Endothelial cell of umbilical vein (primary cell): ENCODE data around the gene SMAD5. TPM values are rescaled to one million over a fixed set of nuclear protein-coding genes. Genes with fewer than 3 reads are reported as not detected.

Experiments used
- BruUV-seq: library from RNA; stranded (reverse); fragments of 400-500 nt; replicated peaks from 2 replicates; lab custom pipeline; 2021; lab: Mats Ljungman, UMichigan
- CTCF ChIA-PET: fragments of 300-600, 350-600 bp; sonication (Branson Sonifier 250); formaldehyde crosslinking; loops from one replicate; lab custom pipeline; 2021; ENCODE audit warnings: antibody characterized with exemption, inconsistent platforms; lab: Charles Lee
- POLR2A ChIA-PET: fragments of 300-600, 350-600 bp; sonication (Branson Sonifier 250); formaldehyde crosslinking; loops from one replicate; lab custom pipeline; 2021; ENCODE audit warnings: antibody characterized with exemption, inconsistent platforms; lab: Charles Lee
- DNase-seq: peaks from one replicate; pipeline ENCODE4 v3.0.0-alpha.2; 2011; ENCODE audit warnings: low read depth, low spot score
- FAIRE-seq: peaks from 2 replicates; lab custom pipeline; 2011; peaks lifted over from hg19 to GRCh38; lab: Jason Lieb, UNC
- H2AFZ ChIP-seq: 2 replicates; pipeline ENCODE4 v1.6.0; 2012; ENCODE audit warnings: low read depth, low read length, control low read depth, inconsistent platforms
- H3K27ac ChIP-seq: 2 replicates; pipeline ENCODE4 v1.5.1; 2011; ENCODE audit warnings: low read depth, mild to moderate bottlenecking, control low read depth, low read length, moderate library complexity; ENCODE audit not compliant: insufficient read depth
- H3K27me3 ChIP-seq, 2 experiments: 2 replicates each; pipeline versions ENCODE4 v1.6.0 to v1.6.1; 2011; ENCODE audit warnings: low read length in 2 of 2, mixed read lengths in 1 of 2; ENCODE audit not compliant: control insufficient read depth in 2 of 2, insufficient read depth in 2 of 2
- H3K36me3 ChIP-seq, 2 experiments: 2 replicates in 1 of 2; 3 replicates in 1 of 2; pipeline ENCODE4 v1.5.1; 2011; ENCODE audit warnings: low read length in 2 of 2, mild to moderate bottlenecking in 1 of 2, moderate library complexity in 1 of 2; ENCODE audit not compliant: control insufficient read depth in 2 of 2, insufficient read depth in 2 of 2; ENCODE audit errors: extremely low read depth in 1 of 2
- H3K4me1 ChIP-seq: 3 replicates; pipeline ENCODE4 v1.5.1; 2011; ENCODE audit warnings: mild to moderate bottlenecking, low read length; ENCODE audit not compliant: control insufficient read depth, insufficient read depth; ENCODE audit errors: extremely low read depth
- H3K4me2 ChIP-seq: 2 replicates; pipeline ENCODE4 v1.6.1; 2011; ENCODE audit warnings: low read length, control low read depth, mixed read lengths; ENCODE audit not compliant: insufficient read depth
- H3K4me3 ChIP-seq, 3 experiments: fragments of 200-600 bp in 1 of 3; sonication (generic), shearing (Covaris generic) in 1 of 3; replicated peaks in 1 of 3; 2 replicates each; pipeline ENCODE4 v1.5.1; 2011 to 2016; ENCODE audit warnings: control low read depth in 3 of 3, low read length in 3 of 3, mild to moderate bottlenecking in 2 of 3, inconsistent platforms in 1 of 3, low read depth in 1 of 3, moderate library complexity in 1 of 3; ENCODE audit not compliant: insufficient read depth in 1 of 3
- H3K79me2 ChIP-seq: 2 replicates; pipeline ENCODE4 v1.6.0; 2012; ENCODE audit warnings: low read length, inconsistent platforms; ENCODE audit not compliant: control insufficient read depth, insufficient read depth
- H3K9ac ChIP-seq: replicated peaks from 2 replicates; pipeline ENCODE3; 2011; ENCODE audit warnings: low read length, control low read depth; ENCODE audit not compliant: insufficient read depth; ENCODE audit errors: extremely low read depth
- H3K9me1 ChIP-seq: replicated peaks from 3 replicates; pipeline ENCODE4 v1.6.0; 2011; ENCODE audit warnings: mild to moderate bottlenecking, low read length; ENCODE audit not compliant: control insufficient read depth, insufficient read depth; ENCODE audit errors: extremely low read depth
- H3K9me3 ChIP-seq: replicated peaks from 2 replicates; pipeline ENCODE4 v1.5.1; 2012; ENCODE audit warnings: low read length, inconsistent platforms; ENCODE audit not compliant: control insufficient read depth, insufficient read depth
- H4K20me1 ChIP-seq: replicated peaks from 2 replicates; pipeline ENCODE3; 2011; ENCODE audit warnings: mild to moderate bottlenecking, low read length; ENCODE audit not compliant: control insufficient read depth, insufficient read depth; ENCODE audit errors: extremely low read depth
- CTCF ChIP-seq, 2 donors: IDR thresholded peaks; 1 replicate in 1 of 2; 2 replicates in 1 of 2; pipeline ENCODE4 v1.5.1; 2011; ENCODE audit warnings: low read length in 2 of 2, mild to moderate bottlenecking in 2 of 2, moderate library complexity in 2 of 2, control low read depth in 1 of 2, inconsistent platforms in 1 of 2, low read depth in 1 of 2; ENCODE audit not compliant: insufficient read depth in 1 of 2; ENCODE audit errors: extremely low read depth in 1 of 2
- EZH2 ChIP-seq: IDR thresholded peaks from 2 replicates; pipeline ENCODE4 v1.6.1; 2012; ENCODE audit warnings: borderline replicate concordance, low read depth, mild to moderate bottlenecking, moderate library complexity, low read length, inconsistent platforms; ENCODE audit not compliant: severe bottlenecking
- FOS ChIP-seq: IDR thresholded peaks from 2 replicates; pipeline ENCODE4 v1.6.1; 2011; ENCODE audit warnings: mild to moderate bottlenecking, low read length, moderate library complexity, borderline replicate concordance; ENCODE audit not compliant: insufficient read depth
- GATA2 ChIP-seq: IDR thresholded peaks from 2 replicates; pipeline ENCODE4 v1.7.0; 2011; ENCODE audit warnings: low read depth, mild to moderate bottlenecking, moderate library complexity, mixed read lengths, low read length; ENCODE audit not compliant: insufficient read length, insufficient read depth
- JUN ChIP-seq: IDR thresholded peaks from 2 replicates; pipeline ENCODE4 v1.6.1; 2011; ENCODE audit warnings: borderline replicate concordance, low read depth; ENCODE audit not compliant: insufficient read length, insufficient read depth
- MAX ChIP-seq: IDR thresholded peaks from 2 replicates; pipeline ENCODE4 v1.6.1; 2011; ENCODE audit not compliant: insufficient read depth, insufficient read length
- MYC ChIP-seq: IDR thresholded peaks from one replicate; pipeline ENCODE4 v1.6.1; 2011; ENCODE audit warnings: mild to moderate bottlenecking, low read depth, low read length
- POLR2A ChIP-seq: IDR thresholded peaks from 2 replicates; pipeline ENCODE4 v1.6.1; 2012; ENCODE audit warnings: low read depth, mild to moderate bottlenecking, control low read depth, low read length
- POLR2AphosphoS5 ChIP-seq: IDR thresholded peaks from 2 replicates; pipeline ENCODE4 v1.6.1; 2012; ENCODE audit warnings: low read depth, mild to moderate bottlenecking, control low read depth, low read length, moderate library complexity; ENCODE audit not compliant: insufficient read depth
- dilution Hi-C: fragments of 300-500 bp; cut with MboI; formaldehyde crosslinking; loops from one replicate; pipeline ENCODE4 v1.15.0; 2019; ENCODE audit warnings: low sequenced_read_pairs; ENCODE audit not compliant: extremely low pct_ligation_motif_present
- intact Hi-C: fragments of 100-400 bp; cut with micrococcal nuclease; formaldehyde crosslinking; loops from one replicate; pipeline ENCODE4 v1.10.0; 2022
- polyA plus RNA-seq, 4 experiments: library from polyadenylated mRNA; depleted of rRNA in 3 of 4; stranded (reverse) in 3 of 4; unstranded in 1 of 4; fragments of >200 nt; gene quantifications; 2 replicates each; pipeline versions ENCODE4 v1.2.1 to v1.2.3, GENCODE V29; 2011 to 2012; ENCODE audit warnings: missing spikeins in 1 of 4
- total RNA-seq: library from RNA; stranded (reverse); gene quantifications from 2 replicates; pipeline ENCODE4 v1.2.3, GENCODE V29; 2021

Gene SMAD5
- total and polyA plus RNA-seq, 2 donors (not counting 3 experiments of a cell fraction or from before 2014, with no cell fraction given), result 26.0 to 66.0 TPM

- H3K4me2 ChIP-seq, result no peak overlapping the region
- POLR2A ChIA-PET, result no interaction called here
- BruUV-seq, result no TSS peak
Observed at GRCh38 chr5:136188859-136189258, 56.2 kb downstream of the SMAD5 start.

More at GRCh38 chr5:136188859-136189258, 56.2 kb downstream of the SMAD5 start:
- Histone ChIP-seq H3K9me3 (no peaks in the 10 kb centered on the region), H3K4me1 (peaks cover 4% of the 10 kb centered on the region), H2AFZ (no peak overlapping the region), H3K36me3 (no peaks in the 10 kb centered on the region), H4K20me1 (no peaks in the 10 kb centered on the region), H3K79me2 (no peaks in the 10 kb centered on the region), H3K4me3 (no peak overlapping the region), H3K27me3 (peaks cover 21 to 32% of the 10 kb centered on the region in 2 experiments), H3K9ac (no peak overlapping the region), H3K27ac (no peak overlapping the region), H3K9me1 (no peaks in the 10 kb centered on the region)
- CTCF ChIA-PET, result interaction anchor here (1.0 kb wide), 1 partner anchor 23 kb away, joined by 4 read pairs; no protein-coding TSS in a partner anchor
- intact Hi-C loops (no loop called here), dilution Hi-C loops (no loop called here)
- FAIRE-seq (no peak), DNase-seq (no peak)
- TF ChIP-seq EZH2 (no peak), GATA2 (no peak), POLR2A (no peak), MAX (no peak), CTCF (IDR thresholded peaks at IDR 0.05; ENCODE audit: extremely low read depth in 1 of 2, insufficient read depth in 1 of 2, low read depth in 1 of 2, low read length in 2 of 2) (no peak), FOS (no peak), MYC (no peak), POLR2AphosphoS5 (no peak), JUN (no peak)
